HepG2 (cell line): ENCODE measurements around the gene SSR2. TPM values are rescaled to one million over a fixed set of nuclear protein-coding genes. Genes with fewer than 3 reads are reported as not detected.
"Not testable (repeated sequence)": the region's sequence is repeated elsewhere in the genome, so short reads cannot be mapped to it uniquely, and the experiment has no call there.

Experiments used
- ATAC-seq: fragments of 200-7000 bp; cut with Tn5 transposase; 3 replicates; pipeline ENCODE4 v1.9.1; 2020; ENCODE audit warnings: mild to moderate bottlenecking, moderate library complexity
- BruUV-seq: library from RNA; stranded (reverse); fragments of 400-500 nt; replicated peaks from 2 replicates; lab custom pipeline; 2021; lab: Mats Ljungman, UMichigan
- CTCF ChIA-PET: fragments of 300-600 bp; formaldehyde crosslinking; extraction: SDS; loops from one replicate; lab custom pipeline; 2021; ENCODE audit warnings: low total read pairs, inconsistent platforms, low intra/inter-chr PET ratio; lab: Yijun Ruan, JAX
- POLR2A ChIA-PET: fragments of 350-600 bp; sonication (Branson Sonifier 250); formaldehyde crosslinking; loops from one replicate; lab custom pipeline; 2020; ENCODE audit warnings: antibody characterized with exemption, inconsistent platforms; lab: Yijun Ruan, JAX
- DNase-seq: peaks from one replicate; pipeline ENCODE4 v3.0.0-alpha.2; 2015; ENCODE audit warnings: low spot score
- FAIRE-seq: peaks from 3 replicates; lab custom pipeline; 2011; peaks lifted over from hg19 to GRCh38; lab: Jason Lieb, UNC
- H2AFZ ChIP-seq: one replicate; pipeline ENCODE4 v1.6.1; 2011; ENCODE audit warnings: low read length, inconsistent platforms
- H3K27ac ChIP-seq: fragments of 300-600 bp; 3 replicates; pipeline ENCODE4 v1.8.0; 2011; ENCODE audit warnings: mixed run types, mild to moderate bottlenecking, mixed read lengths, low read length, inconsistent platforms; ENCODE audit not compliant: insufficient read depth; ENCODE audit errors: extremely low read length
- H3K27me3 ChIP-seq, 2 experiments: fragments of 200-600 bp in 1 of 2; 2 replicates in 1 of 2; 3 replicates in 1 of 2; pipeline versions ENCODE4 v1.6.0 to v1.8.0; 2011; ENCODE audit warnings: low read length in 2 of 2, mild to moderate bottlenecking in 2 of 2, moderate library complexity in 2 of 2, inconsistent platforms in 1 of 2; ENCODE audit not compliant: insufficient read depth in 2 of 2, control insufficient read depth in 1 of 2
- H3K36me3 ChIP-seq, 2 experiments: fragments of 200-600 bp in 1 of 2; replicated peaks in 1 of 2; 2 replicates in 1 of 2; 3 replicates in 1 of 2; pipeline versions ENCODE4 v1.5.1 to v1.8.0; 2011; ENCODE audit warnings: low read length in 2 of 2, inconsistent platforms in 1 of 2; ENCODE audit not compliant: insufficient read depth in 2 of 2, control insufficient read depth in 1 of 2
- H3K4me1 ChIP-seq: 2 replicates; pipeline ENCODE4 v1.5.1; 2012; ENCODE audit warnings: low read length, inconsistent platforms; ENCODE audit not compliant: insufficient read depth
- H3K4me2 ChIP-seq: 2 replicates; pipeline ENCODE4 v1.6.0; 2011; ENCODE audit warnings: low read depth, low read length, inconsistent platforms
- H3K4me3 ChIP-seq, 3 experiments: fragments of 200-600 bp in 1 of 3; sonication (generic), shearing (Covaris generic) in 1 of 3; replicated peaks in 1 of 3; 2 replicates each; pipeline ENCODE4 v1.5.1; 2011 to 2016; ENCODE audit warnings: low read length in 3 of 3, inconsistent platforms in 2 of 3, low read depth in 2 of 3, mild to moderate bottlenecking in 2 of 3, control low read depth in 1 of 3, mixed read lengths in 1 of 3; ENCODE audit not compliant: insufficient read depth in 1 of 3
- H3K79me2 ChIP-seq: one replicate; pipeline ENCODE4 v1.6.1; 2011; ENCODE audit warnings: low read length, inconsistent platforms; ENCODE audit not compliant: insufficient read depth
- H3K9ac ChIP-seq: 2 replicates; pipeline ENCODE4 v1.6.0; 2011; ENCODE audit warnings: mild to moderate bottlenecking, low read depth, low read length, inconsistent platforms; ENCODE audit not compliant: insufficient read depth
- H3K9me3 ChIP-seq: 2 replicates; pipeline ENCODE4 v1.5.1; 2012; ENCODE audit warnings: mild to moderate bottlenecking, low read length
- H4K20me1 ChIP-seq: 2 replicates; pipeline ENCODE4 v1.6.0; 2011; ENCODE audit warnings: inconsistent platforms, mild to moderate bottlenecking, low read length, moderate library complexity; ENCODE audit not compliant: insufficient read depth
- GATA4 ChIP-seq: sonication (generic); IDR thresholded peaks from 2 replicates; pipeline ENCODE4 v1.6.1; 2016; ENCODE audit warnings: antibody characterized with exemption, low read depth, borderline replicate concordance
- HOXA3 ChIP-seq: sonication (generic); formaldehyde crosslinking; IDR thresholded peaks from 2 replicates; pipeline ENCODE4 v1.5.0; 2020; ENCODE audit warnings: missing genetic modification reagents
- IRF9 ChIP-seq: sonication (generic); formaldehyde crosslinking; IDR thresholded peaks from 2 replicates; pipeline ENCODE4 v1.8.0; 2022; ENCODE audit warnings: missing genetic modification reagents, mild to moderate bottlenecking, borderline replicate concordance
- MTF2 ChIP-seq: sonication (generic); formaldehyde crosslinking; IDR thresholded peaks from 2 replicates; pipeline ENCODE4 v1.5.0; 2020; ENCODE audit warnings: missing genetic modification reagents, borderline replicate concordance
- PAF1 ChIP-seq: IDR thresholded peaks from 2 replicates; pipeline ENCODE4 v1.6.1; 2016; ENCODE audit warnings: missing genetic modification reagents, missing compliant biosample characterization
- POLR2A ChIP-seq, 2 experiments: IDR thresholded peaks; 2 replicates each; pipeline ENCODE4 v1.6.1; 2011; ENCODE audit warnings: low read depth in 2 of 2, low read length in 2 of 2, mild to moderate bottlenecking in 1 of 2, moderate library complexity in 1 of 2; ENCODE audit not compliant: insufficient read depth in 1 of 2
- TBP ChIP-seq: sonication (generic); formaldehyde crosslinking; IDR thresholded peaks from 2 replicates; pipeline ENCODE4 v1.5.0; 2020; ENCODE audit warnings: missing genetic modification reagents
- ZMAT5 ChIP-seq: sonication (generic); formaldehyde crosslinking; IDR thresholded peaks from 2 replicates; pipeline ENCODE4 v1.5.0; 2020; ENCODE audit warnings: mild to moderate bottlenecking, low read depth, missing genetic modification reagents, borderline replicate concordance
- WGBS: methylation state at CpG from one replicate; pipeline ENCODE4 v1.1.6; 2017; ENCODE audit warnings: low lambda C conversion rate; 5-methylcytosine and 5-hydroxymethylcytosine counted together
- in situ Hi-C: cut with HindIII; loops from 2 replicates; pipeline ENCODE4 v1.10.0; 2017; ENCODE audit warnings: low pct_unique_long_range_greater_than_20kb; ENCODE audit not compliant: extremely low pct_ligation_motif_present
- intact Hi-C: fragments of 100-400 bp; cut with micrococcal nuclease; formaldehyde crosslinking; loops from one replicate; pipeline ENCODE4 v1.10.0; 2022; ENCODE audit not compliant: unreplicated experiment
- polyA plus RNA-seq, 8 experiments: library from polyadenylated mRNA; depleted of rRNA in 3 of 8; stranded (reverse) in 7 of 8; unstranded in 1 of 8; fragments of >200 nt; fragmentation: Illumina TruSeq in 4 of 8; extraction: Trizol in 4 of 8; gene quantifications; 2 replicates each; pipeline versions ENCODE4 v1.2.1 to v1.2.3, GENCODE V29; 2011 to 2016; ENCODE audit warnings: low read depth in 4 of 8, missing spikeins in 1 of 8, mixed read lengths in 1 of 8; ENCODE audit not compliant: insufficient read depth in 1 of 8
- total RNA-seq, 5 experiments: library from RNA; depleted of rRNA; stranded (reverse); fragments of >200 nt; fragmentation: Illumina TruSeq; extraction: Trizol; gene quantifications; 2 replicates each; pipeline ENCODE4 v1.2.3, GENCODE V29; 2016; ENCODE audit warnings: low read depth in 1 of 5
- TF ChIP-seq, protein P1 (sequence below): sonication (generic); formaldehyde crosslinking; IDR thresholded peaks from 2 replicates; pipeline ENCODE4 v1.8.1; 2023; ENCODE audit warnings: mild to moderate bottlenecking, missing genetic modification reagents
- TF ChIP-seq, protein P2 (sequence below): sonication (generic); formaldehyde crosslinking; IDR thresholded peaks from 2 replicates; pipeline ENCODE4; 2020; ENCODE audit warnings: missing genetic modification reagents, mild to moderate bottlenecking, borderline replicate concordance

The SSR2 gene
- total and polyA plus RNA-seq, 2 of the 13 experiments (the other 11 are each of a cell fraction or from before 2014, with no cell fraction given), result 284 to 461 TPM

- TF ChIP-seq, protein P1, sequence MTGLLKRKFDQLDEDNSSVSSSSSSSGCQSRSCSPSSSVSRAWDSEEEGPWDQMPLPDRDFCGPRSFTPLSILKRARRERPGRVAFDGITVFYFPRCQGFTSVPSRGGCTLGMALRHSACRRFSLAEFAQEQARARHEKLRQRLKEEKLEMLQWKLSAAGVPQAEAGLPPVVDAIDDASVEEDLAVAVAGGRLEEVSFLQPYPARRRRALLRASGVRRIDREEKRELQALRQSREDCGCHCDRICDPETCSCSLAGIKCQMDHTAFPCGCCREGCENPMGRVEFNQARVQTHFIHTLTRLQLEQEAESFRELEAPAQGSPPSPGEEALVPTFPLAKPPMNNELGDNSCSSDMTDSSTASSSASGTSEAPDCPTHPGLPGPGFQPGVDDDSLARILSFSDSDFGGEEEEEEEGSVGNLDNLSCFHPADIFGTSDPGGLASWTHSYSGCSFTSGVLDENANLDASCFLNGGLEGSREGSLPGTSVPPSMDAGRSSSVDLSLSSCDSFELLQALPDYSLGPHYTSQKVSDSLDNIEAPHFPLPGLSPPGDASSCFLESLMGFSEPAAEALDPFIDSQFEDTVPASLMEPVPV (CRISPR knock-in tag), result no peak
- TF ChIP-seq MTF2 (CRISPR knock-in tag), result no peak
- TF ChIP-seq TBP, result no peak
- TF ChIP-seq HOXA3 (CRISPR knock-in tag), result no peak
- no peak for TF ChIP-seq PAF1 (CRISPR knock-in tag)
- no peak for TF ChIP-seq POLR2A (IDR thresholded peaks at IDR 0.05; ENCODE audit: insufficient read depth in 1 of 2, low read depth in 2 of 2, low read length in 2 of 2)
These were observed 22.1 kb upstream of the SSR2 start (continued) for GRCh38 chr1:156042828-156043227.

DNA sequence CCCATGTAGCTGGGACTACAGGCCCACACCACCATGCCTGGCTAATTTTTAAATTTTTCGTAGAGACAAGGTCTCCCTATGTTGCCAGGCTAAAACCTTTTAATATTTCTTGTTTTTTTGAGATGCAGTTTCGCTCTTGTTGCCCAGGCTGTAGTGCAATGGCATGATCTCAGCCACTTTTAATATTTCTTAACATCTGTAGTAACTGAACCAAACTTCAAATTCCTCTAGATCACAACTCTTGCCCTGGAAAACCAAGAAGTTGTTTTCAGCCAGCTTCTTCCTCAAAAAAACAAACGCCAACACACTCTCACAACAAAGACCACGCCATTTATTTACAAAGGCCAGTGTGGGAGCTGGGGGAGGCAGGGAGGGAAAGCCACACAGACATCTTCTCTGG, 14.2 kb upstream of the SSR2 start:
- H3K4me1 ChIP-seq, POLR2A ChIA-PET, H3K4me3 ChIP-seq, H3K27ac ChIP-seq, H3K9me3 ChIP-seq, BruUV-seq, H3K79me2 ChIP-seq, H4K20me1 ChIP-seq, H3K27me3 ChIP-seq, DNase-seq, H2AFZ ChIP-seq, H3K9ac ChIP-seq, ATAC-seq, CTCF ChIA-PET, FAIRE-seq, intact Hi-C loops, H3K4me2 ChIP-seq, in situ Hi-C loops: not testable (repeated sequence)
- H3K36me3 ChIP-seq, result peaks cover 2 to 10% of the 10 kb centered on the region in 2 experiments; a peak in 3 of 5 replicates
- WGBS, result 97% methylated on average over 4 of the region's 4 CpGs

DNA sequence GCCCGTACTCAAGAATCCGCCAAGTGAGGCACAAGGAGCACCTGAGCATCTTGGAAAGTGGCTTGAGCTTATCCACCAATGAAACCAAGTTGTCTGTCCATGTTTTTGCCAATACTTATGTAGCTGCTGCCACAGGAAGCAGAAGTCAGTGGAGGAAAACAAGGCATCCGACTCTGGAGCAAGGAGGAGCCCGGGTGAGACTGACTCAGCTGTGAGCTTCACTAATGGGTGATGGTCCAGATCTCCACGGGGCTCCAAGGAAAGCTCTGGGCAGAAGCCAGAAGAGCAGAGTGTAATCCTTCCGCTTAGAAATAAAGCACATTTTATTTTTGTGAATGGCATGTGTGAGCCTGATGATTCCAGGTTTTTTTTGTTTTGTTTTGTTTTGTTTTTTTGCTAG, 12.3 kb upstream of the SSR2 start:
- POLR2A ChIA-PET, result no interaction called here
- BruUV-seq, result no TSS peak
- Histone ChIP-seq H3K9ac (no peak overlapping the region), H3K27ac (no peak overlapping the region), H3K79me2 (no peaks in the 10 kb centered on the region), H3K9me3 (no peaks in the 10 kb centered on the region), H3K36me3 (peaks cover 2 to 7% of the 10 kb centered on the region in 2 experiments; a peak in 3 of 5 replicates), H3K4me2 (no peak overlapping the region), H3K4me1 (no peaks in the 10 kb centered on the region), H4K20me1 (no peaks in the 10 kb centered on the region), H3K27me3 (no peaks in the 10 kb centered on the region), H2AFZ (no peak overlapping the region), H3K4me3 (no peak overlapping the region)
- DNase-seq, result no peak
- CTCF ChIA-PET, result no interaction called here
- 75% methylated on average over 6 of the region's 6 CpGs for WGBS
- FAIRE-seq, result no peak
- in situ Hi-C loops, result no loop called here
- intact Hi-C loops, result no loop called here
- no peak for ATAC-seq
- TF ChIP-seq ZMAT5, result no peak
- TF ChIP-seq IRF9 (CRISPR knock-in tag), result no peak
- no peak for TF ChIP-seq GATA4
- TF ChIP-seq, protein P2, sequence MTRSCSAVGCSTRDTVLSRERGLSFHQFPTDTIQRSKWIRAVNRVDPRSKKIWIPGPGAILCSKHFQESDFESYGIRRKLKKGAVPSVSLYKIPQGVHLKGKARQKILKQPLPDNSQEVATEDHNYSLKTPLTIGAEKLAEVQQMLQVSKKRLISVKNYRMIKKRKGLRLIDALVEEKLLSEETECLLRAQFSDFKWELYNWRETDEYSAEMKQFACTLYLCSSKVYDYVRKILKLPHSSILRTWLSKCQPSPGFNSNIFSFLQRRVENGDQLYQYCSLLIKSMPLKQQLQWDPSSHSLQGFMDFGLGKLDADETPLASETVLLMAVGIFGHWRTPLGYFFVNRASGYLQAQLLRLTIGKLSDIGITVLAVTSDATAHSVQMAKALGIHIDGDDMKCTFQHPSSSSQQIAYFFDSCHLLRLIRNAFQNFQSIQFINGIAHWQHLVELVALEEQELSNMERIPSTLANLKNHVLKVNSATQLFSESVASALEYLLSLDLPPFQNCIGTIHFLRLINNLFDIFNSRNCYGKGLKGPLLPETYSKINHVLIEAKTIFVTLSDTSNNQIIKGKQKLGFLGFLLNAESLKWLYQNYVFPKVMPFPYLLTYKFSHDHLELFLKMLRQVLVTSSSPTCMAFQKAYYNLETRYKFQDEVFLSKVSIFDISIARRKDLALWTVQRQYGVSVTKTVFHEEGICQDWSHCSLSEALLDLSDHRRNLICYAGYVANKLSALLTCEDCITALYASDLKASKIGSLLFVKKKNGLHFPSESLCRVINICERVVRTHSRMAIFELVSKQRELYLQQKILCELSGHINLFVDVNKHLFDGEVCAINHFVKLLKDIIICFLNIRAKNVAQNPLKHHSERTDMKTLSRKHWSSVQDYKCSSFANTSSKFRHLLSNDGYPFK (CRISPR knock-in tag), result no peak
